ENCODE results near the gene KRTAP12-3.
"Not testable (repeated sequence)": the region's sequence is repeated elsewhere in the genome, so short reads cannot be mapped to it uniquely, and the experiment has no call there.

The KRTAP12-3 gene

DNA sequence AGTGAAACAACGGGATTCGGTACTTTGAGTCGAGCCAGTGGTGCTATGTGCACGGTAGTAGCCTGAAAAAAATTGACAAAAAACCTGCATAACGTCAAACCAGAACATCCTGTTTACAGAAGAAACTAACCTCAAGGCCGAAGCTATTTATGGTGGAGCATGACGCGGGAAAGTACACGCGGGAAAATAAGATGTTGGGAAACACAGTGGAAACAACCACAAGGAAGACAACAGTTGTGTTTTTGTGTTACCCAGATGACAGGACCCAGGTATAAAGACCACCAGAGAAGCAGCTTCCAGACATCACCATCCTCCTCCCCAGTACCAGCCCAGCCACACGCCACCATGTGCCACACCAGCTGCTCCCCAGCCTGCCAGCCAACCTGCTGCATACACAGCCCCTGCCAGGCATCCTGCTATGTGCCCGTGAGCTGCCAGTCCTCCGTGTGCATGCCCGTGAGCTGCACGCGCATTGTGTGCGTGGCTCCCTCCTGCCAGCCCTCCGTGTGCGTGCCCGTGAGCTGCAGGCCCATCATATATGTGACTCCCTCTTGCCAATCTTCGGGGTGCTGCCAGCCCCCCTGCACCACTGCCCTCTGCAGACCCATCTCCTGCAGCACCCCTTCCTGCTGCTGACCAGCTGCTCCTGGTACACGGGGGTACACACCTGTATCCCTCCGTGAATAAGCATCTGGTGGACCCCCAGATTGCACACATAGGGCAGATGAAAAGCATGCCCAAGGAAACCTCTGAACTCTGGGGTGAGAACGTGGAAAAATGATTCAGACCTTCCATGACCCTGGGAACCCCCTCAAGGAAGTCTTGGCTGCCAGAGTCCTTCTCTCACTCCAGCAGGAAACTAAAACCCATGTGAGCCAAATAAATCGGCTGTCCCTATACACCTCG is at the start of gene KRTAP12-3:
KRTAP12-3 (plus strand) TSS at position 298 of the 906 bp plus-strand sequence; CDS start at position 346, 48 bp downstream.
- no peak for DNase-seq

GRCh38 chr21:44609193-44609592 is 48.5 kb upstream of the KRTAP12-3 start:
- DNase-seq, result no peak

DNA sequence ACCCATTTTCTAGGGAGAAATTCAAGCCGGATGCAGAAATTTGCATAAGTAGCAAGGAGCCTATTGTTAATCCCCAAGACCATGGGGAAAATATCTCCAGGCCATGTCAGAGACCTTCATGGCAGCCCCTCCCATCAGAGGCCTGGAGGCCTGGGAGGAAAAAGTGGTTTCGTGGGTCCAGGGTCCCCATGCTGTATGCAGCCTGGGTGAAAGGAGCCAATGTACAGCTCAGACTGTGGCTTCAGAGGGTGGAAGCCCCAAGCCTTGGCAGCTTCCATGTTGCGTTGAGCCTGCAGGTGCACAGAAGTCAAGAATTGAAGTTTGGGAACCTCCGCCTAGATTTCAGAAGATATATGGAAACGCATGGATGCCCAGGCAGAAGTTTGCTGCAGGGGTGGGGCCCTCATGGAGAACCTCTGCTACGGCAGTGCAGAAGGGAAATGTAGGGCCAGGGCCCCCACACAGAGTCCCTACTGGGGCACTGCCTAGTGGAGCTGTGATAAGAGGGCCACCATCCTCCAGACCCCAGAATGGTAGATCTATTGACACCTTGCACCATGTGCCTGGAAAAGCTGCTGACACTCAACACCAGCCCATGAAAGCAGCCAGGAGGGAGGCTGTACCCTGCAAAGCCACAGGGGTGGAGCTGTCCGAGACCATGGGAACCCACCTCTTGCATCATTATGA is 47.4 kb upstream of the KRTAP12-3 start:
- not testable (repeated sequence) for DNase-seq

DNA sequence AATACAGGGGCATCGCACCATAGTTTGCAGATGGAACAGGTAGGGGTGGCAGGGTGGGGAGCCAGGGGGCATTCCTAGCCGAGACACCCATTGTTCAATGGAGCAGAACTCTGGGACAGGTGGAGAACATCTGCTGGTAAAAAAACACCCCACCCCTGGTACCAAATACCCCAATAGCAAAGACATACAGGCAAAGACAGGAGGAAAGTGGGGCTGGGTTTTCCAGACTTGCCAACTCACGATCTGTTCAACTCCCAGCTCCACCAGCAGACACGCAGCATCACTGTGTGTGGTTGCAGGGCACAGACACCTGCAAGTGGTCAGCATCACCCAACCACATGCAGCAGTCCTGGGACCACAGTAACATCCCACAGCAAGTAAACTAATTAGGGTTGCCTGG is 46.2 kb upstream of the KRTAP12-3 start:
- DNase-seq, result no peak

GRCh38 chr21:44612029-44612486 is 45.7 kb upstream of the KRTAP12-3 start, which contains the start of gene KRTAP10-8:
Gene KRTAP10-8 (plus strand): TSS chr21:44612079. CDS start chr21:44612101, 22 bp downstream.
- DNase-seq, result no peak

DNA sequence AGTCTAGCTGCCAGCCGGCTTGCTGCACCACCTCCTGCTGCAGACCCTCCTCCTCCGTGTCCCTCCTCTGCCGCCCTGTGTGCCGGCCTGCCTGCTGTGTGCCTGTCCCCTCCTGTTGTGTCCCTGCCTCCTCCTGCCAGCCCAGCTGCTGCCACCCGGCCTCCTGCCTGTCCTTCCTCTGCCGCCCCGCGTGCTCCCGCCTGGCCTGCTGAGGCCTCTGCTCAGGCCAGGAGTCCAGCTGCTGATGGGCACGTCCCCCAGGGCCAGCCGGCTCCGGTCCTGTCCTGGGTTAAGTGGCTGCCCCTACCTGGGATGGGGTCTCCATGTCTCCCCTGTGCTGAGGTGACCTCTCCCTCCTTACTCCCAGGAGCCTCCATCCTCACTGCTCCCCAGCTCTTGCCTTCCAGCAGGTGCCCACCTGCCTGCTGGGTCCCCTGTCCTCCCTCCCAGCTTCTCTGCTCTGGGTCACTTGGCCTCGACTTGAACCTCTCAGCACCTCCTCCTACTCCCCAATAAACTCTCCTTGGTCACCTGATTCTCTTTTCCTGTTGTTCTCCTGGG is 45.0 kb upstream of the KRTAP12-3 start:
- DNase-seq, result no peak

- no peak for DNase-seq
Observed at GRCh38 chr21:44613386-44614155, 44.2 kb upstream of the KRTAP12-3 start.

GRCh38 chr21:44614161-44614631 is 43.5 kb upstream of the KRTAP12-3 start:
- no peak for DNase-seq

DNA sequence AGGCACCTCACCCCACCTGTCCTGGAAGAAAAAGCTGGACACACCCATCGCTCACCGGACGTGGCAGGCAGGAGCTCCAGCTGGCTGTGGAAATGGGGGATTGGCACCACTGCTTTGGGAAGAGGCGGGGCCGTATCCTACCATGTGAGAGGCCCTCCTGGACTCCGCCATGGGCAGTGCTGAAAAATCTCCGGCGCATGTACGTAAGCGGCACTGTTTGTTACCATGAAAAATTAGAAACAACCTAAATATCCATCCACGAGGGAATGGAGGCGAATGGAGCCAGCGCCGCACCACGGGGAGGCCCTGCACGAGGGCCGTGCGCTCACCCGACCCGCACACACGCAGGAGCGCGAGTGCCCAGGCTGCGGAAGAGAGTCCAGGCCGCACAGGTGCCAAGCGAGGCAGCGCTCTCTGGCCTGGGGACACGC is 42.8 kb upstream of the KRTAP12-3 start:
- no peak for DNase-seq

GRCh38 chr21:44615466-44615865 is 42.3 kb upstream of the KRTAP12-3 start:
- no peak for DNase-seq

GRCh38 chr21:44615911-44616590 is 41.7 kb upstream of the KRTAP12-3 start:
- DNase-seq, result no peak

DNA sequence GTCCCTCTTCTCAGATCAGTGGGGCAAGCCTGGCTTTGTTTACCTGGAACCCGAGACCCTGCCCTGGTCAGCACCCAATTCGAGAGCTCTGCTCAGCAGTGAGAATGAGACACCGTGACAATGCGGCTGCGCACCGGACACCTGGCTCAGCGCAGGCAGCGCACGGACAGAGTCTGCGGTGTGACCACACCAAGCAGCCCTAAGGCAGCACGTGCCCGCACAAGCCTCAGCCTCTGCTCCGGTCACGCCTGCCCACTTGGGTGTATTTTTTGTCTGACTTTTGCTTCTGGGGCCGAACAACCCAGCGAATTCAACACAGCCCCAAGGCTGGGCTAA is 41.2 kb upstream of the KRTAP12-3 start:
- no peak for DNase-seq

DNA sequence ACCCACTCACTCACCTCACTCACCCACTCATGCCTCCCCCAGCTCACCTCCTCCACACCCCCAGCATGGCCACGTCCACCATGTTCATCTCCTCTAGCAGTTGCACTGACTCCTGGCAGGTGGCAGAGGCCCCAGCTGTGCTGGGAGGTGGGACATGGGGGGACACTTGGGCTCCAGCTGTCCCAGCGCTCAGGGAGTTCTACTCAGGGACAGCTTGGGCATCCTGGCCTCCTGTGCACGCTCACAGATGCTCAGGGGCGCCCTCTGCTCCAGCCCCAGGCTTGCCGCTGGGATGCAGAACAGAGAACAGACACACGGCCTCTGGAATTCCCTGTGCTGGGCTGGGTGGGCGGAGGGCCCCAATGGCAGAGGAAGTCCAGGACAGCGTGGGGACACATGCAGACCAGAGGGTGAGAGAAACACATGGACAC is 40.6 kb upstream of the KRTAP12-3 start:
- DNase-seq, result no peak

- DNase-seq, result no peak
Observed at GRCh38 chr21:44618504-44618903, 39.2 kb upstream of the KRTAP12-3 start.

GRCh38 chr21:44618909-44619308 is 38.8 kb upstream of the KRTAP12-3 start:
- no peak for DNase-seq

GRCh38 chr21:44619886-44620285 is 37.8 kb upstream of the KRTAP12-3 start:
- no peak for DNase-seq

GRCh38 chr21:44623575-44623974 is 34.2 kb upstream of the KRTAP12-3 start:
- DNase-seq, result no peak

DNA sequence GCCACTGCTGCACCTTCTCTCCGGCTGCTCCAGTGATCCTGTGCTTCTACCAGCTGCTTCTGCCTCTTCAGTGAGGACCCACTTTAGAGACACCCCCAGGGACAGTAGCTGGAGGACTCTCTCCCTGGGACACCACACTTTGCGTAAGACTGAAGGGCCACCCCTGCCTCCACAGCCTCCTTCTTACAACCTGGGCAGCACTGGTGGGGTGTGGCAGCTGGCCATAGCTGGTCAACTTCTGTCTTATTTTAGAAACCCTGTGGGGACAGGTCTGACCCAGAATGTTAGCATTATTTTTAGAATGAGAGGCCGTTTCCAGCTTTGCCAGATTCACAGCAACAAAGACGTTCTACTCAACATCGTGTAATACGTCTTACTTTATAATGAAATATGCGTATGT is 32.0 kb upstream of the KRTAP12-3 start:
- no peak for DNase-seq

- no peak for DNase-seq
Observed at GRCh38 chr21:44626262-44626661, 31.5 kb upstream of the KRTAP12-3 start.

DNA sequence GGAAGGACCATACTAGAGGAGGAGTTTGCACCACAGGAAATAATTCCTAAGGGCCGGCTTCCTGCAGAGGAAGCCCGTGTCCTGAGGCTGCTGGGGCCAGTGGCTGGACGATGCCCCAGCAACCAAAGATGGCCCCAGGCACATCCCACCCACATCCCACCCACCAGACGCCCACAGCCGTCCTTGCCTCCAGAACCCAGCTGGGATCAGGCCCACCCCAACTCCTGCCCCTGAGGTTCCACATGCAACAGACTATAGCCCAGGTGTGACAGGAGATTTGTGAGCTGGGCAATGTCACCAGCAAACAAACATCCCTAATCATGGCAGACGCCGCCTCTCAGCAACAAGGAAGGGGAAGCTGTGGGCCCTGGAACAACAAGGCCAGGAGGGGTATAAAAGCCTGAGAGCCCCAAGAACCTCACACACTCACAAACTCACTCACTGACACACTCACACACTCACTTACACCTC is 31.0 kb upstream of the KRTAP12-3 start, which contains the start of gene KRTAP10-9:
KRTAP10-9 (plus strand) TSS at position 421 of the 471 bp plus-strand sequence. CDS start 79 bp downstream, outside the sequence.
- no peak for DNase-seq

DNA sequence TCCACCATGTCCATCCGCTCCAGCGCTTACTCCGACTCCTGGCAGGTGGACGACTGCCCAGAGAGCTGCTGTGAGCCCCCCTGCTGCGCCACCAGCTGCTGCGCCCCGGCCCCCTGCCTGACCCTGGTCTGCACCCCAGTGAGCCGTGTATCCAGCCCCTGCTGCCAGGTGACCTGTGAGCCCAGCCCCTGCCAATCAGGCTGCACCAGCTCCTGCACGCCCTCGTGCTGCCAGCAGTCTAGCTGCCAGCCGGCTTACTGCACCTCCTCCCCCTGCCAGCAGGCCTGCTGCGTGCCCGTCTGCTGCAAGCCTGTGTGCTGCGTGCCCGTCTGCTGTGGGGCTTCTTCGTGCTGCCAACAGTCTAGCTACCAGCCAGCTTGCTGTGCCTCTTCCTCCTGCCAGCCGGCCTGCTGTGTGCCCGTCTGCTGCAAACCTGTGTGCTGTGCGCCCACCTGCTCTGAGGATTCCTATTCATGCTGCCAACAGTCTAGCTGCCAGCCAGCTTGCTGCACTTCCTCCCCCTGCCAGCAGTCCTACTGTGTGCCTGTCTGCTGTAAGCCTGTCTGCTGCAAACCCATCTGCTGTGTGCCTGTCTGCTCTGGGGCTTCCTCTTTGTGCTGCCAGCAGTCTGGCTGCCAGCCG is 30.4 kb upstream of the KRTAP12-3 start:
- DNase-seq, result not testable (repeated sequence)
